NCI-H510A (cell line): ENCODE data around the gene EPHA3.

ENCODE experiments used
- DNase-seq: peaks from one replicate; lab custom pipeline; 2025; lab: John Stamatoyannopoulos, UW

Gene EPHA3

GRCh38 chr3:89145995-89146394 lies 38.6 kb downstream of the EPHA3 start:
- DNase-seq: no peak

- DNase-seq: no peak
Observed at GRCh38 chr3:89154416-89154815, 47.0 kb downstream of the EPHA3 start.

- DNase-seq: no peak
Observed at GRCh38 chr3:89155811-89156210, 48.4 kb downstream of the EPHA3 start.

- no peak for DNase-seq
Observed at GRCh38 chr3:89157575-89157974, 50.2 kb downstream of the EPHA3 start.

GRCh38 chr3:89159605-89160004 lies 52.2 kb downstream of the EPHA3 start:
- no peak for DNase-seq

GRCh38 chr3:89164774-89165173 lies 57.4 kb downstream of the EPHA3 start:
- no peak for DNase-seq

- DNase-seq: no peak
Observed at GRCh38 chr3:89165636-89166263, 58.3 kb downstream of the EPHA3 start.

GRCh38 chr3:89171687-89172545 lies 64.5 kb downstream of the EPHA3 start:
- DNase-seq: no peak

GRCh38 chr3:89173546-89173945 lies 66.1 kb downstream of the EPHA3 start:
- DNase-seq: no peak

- DNase-seq: no peak
Observed at GRCh38 chr3:89179355-89180001, 72.1 kb downstream of the EPHA3 start.

- DNase-seq: no peak
Observed at GRCh38 chr3:89180334-89180733, 72.9 kb downstream of the EPHA3 start.

GRCh38 chr3:89182056-89182455 lies 74.6 kb downstream of the EPHA3 start:
- no peak for DNase-seq

- no peak for DNase-seq
Observed at GRCh38 chr3:89184151-89184995, 77.0 kb downstream of the EPHA3 start.

GRCh38 chr3:89186456-89186855 lies 79.0 kb downstream of the EPHA3 start:
- DNase-seq: no peak

- no peak for DNase-seq
Observed at GRCh38 chr3:89198591-89198990, 91.2 kb downstream of the EPHA3 start.

- DNase-seq: no peak
Observed at GRCh38 chr3:89212619-89213018, 105.2 kb downstream of the EPHA3 start.

- no peak for DNase-seq
Observed at GRCh38 chr3:89216016-89216739, 108.8 kb downstream of the EPHA3 start.

- DNase-seq: no peak
Observed at GRCh38 chr3:89217148-89217685, 109.8 kb downstream of the EPHA3 start.

- no peak for DNase-seq
Observed at GRCh38 chr3:89221924-89222323, 114.5 kb downstream of the EPHA3 start.

GRCh38 chr3:89223188-89223587 lies 115.8 kb downstream of the EPHA3 start:
- no peak for DNase-seq

GRCh38 chr3:89227218-89227617 lies 119.8 kb downstream of the EPHA3 start:
- no peak for DNase-seq
